PC-9 (cell line): ENCODE results near the gene MRO.

Experiments used
- EZH2 ChIP-seq: fragments of 200-600 bp; sonication (generic); IDR thresholded peaks from 2 replicates; pipeline ENCODE4 v1.8.0; 2017; ENCODE audit warnings: antibody characterized with exemption, low read depth
- TF ChIP-seq, protein P1 (sequence below): fragments of 200-600 bp; sonication (generic); conservative IDR thresholded peaks from 2 replicates; pipeline ENCODE4 v1.6.1; 2017; ENCODE audit warnings: mixed run types, antibody characterized with exemption, mild to moderate bottlenecking, moderate library complexity

DNA sequence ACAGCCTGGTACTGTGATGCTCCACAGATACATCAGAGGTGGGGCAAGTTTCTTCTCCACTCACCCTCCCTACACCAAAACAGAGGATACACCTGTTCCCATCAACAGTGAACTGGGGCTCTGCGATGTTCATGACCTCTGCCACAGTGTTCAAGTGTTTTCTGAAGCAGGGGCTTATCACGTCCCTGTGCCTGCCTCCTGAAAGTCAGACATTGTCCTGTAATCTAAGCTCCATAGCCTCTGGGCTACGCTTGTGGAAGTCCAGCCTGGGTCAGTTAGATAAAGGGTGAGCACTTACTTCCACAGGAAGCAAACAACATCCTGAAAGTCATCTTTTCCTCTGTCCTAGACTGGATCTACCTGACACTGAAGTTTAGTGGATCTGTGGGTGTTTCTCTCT, 20.2 kb upstream of the MRO start:
- TF ChIP-seq, protein P1, sequence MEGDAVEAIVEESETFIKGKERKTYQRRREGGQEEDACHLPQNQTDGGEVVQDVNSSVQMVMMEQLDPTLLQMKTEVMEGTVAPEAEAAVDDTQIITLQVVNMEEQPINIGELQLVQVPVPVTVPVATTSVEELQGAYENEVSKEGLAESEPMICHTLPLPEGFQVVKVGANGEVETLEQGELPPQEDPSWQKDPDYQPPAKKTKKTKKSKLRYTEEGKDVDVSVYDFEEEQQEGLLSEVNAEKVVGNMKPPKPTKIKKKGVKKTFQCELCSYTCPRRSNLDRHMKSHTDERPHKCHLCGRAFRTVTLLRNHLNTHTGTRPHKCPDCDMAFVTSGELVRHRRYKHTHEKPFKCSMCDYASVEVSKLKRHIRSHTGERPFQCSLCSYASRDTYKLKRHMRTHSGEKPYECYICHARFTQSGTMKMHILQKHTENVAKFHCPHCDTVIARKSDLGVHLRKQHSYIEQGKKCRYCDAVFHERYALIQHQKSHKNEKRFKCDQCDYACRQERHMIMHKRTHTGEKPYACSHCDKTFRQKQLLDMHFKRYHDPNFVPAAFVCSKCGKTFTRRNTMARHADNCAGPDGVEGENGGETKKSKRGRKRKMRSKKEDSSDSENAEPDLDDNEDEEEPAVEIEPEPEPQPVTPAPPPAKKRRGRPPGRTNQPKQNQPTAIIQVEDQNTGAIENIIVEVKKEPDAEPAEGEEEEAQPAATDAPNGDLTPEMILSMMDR = no peak
- no peak for TF ChIP-seq EZH2
